HG03575 (cell line): ENCODE measurements around the gene GINS1.
"Not testable (repeated sequence)": the region's sequence is repeated elsewhere in the genome, so short reads cannot be mapped to it uniquely, and the experiment has no call there.

Experiments used
- ATAC-seq: cut with Tn5 transposase; IDR thresholded peaks from one replicate; pipeline ENCODE4 v1.9.1; 2021; ENCODE audit not compliant: unreplicated experiment, insufficient number of reproducible peaks, low FRiP score; ENCODE audit errors: extremely low read depth

Gene GINS1

DNA sequence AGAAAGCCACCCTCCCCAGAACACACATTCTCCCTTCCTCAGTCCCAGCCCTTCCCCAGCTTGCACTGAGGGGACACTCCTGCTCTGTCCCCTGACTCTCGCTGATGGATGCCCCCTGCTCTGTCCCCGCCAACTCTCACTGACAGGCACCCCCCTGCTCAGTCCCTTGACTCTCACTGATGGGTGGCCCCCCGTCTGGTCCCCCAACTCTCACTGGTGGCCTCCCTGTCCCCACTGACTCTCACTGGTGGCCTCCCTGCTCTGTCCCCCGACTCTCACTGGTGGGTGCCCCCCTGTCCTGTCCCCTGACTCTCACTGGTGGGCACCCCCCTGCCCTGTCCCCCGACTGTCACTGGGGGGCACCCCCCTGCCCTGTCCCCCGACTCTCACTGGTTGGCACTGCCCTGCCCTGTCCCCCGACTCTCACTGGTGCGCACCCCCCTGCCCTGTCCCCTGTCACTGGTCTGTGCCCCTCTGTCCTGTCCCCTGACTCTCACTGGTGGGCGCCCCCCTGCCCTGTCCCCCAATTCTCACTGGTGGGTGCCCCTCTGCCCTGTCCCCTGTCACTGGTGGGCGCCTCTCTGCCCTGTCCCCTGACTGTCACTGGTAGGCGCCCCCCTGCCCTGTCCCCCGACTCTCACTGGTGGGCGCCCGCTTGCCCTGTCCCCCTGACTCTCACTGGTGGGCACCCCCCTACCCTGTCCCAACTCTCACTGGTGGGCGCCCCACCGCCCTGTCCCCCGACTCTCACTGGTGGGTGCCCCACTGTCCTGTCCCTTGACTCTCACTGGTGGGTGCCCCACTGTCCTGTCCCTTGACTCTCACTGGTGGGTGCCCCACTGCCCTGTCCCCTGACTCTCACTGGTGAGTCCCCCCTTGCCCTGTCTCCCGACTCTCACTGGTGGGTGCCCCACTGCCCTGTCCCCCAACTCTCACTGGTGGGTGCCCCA, 60.9 kb downstream of the GINS1 start:
- ATAC-seq = no peak

GRCh38 chr20:25469558-25469957, 62.1 kb downstream of the GINS1 start:
- ATAC-seq = no peak

GRCh38 chr20:25470045-25470444, 62.6 kb downstream of the GINS1 start:
- ATAC-seq = no peak

DNA sequence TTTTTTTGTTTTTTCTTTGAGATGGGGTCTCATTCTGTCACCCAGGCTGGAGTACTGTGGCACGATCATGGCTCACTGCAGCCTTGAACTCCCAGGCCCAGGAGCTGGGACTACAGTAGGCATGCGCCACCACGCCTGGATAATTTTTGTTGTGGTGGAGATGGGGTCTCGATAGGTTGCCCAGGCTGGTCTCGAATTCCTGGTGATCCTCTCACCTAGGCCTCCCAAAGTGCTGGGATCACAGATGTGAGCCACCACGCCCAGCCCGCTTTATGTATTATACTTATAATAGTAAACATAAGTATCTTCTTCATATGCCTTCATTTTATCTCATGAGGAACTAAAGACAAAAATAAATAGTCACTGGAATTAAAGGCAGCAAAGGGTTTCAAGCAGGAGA, 63.5 kb downstream of the GINS1 start:
- ATAC-seq = no peak

GRCh38 chr20:25473297-25473696, 65.8 kb downstream of the GINS1 start:
- ATAC-seq = not testable (repeated sequence)

DNA sequence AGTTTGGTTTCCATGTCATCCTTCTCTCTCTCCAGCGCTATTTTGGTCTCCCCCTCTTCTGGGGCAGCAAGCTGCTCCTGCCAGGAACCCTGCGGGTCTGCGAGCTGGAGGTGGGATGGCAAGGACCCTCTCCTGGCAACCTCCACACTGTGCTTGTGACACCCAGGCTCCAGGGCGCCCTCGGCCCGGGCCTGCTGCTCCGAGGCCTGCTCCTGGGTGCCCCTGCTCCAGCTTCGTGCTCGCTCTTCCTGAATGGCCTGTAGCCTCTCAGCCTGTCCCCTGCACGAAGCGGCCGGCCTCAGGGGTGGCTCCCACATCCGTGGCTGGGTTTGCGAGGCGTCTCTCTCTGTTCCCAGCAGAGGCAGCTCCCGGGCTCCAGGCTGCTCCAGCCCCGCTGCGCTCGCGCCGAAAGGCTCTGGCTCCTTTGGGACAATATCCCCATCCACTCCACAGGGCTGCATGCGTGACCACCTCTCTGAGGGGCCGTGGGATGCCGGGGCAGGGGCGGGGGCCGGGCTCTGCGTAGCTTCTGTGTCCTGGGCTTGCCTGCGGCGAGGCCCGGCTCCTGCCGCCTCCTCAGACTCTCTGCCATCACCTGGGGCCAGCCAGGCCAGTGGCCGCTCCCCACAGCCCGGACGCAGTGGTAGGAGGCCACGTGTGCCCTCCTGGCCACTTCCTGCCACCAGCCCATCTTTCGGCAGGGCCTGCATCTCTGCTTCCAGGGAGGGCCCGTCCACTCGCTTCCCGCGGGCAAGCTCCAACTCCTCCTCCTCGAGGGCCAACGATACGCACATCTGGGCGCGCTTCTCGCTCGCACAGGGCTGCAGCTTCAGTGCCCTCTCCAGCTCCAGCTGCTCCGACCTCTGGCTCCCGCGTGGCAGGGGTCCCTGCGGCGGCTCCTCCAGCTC, 68.9 kb downstream of the GINS1 start:
- no peak for ATAC-seq

- ATAC-seq = no peak
Observed at GRCh38 chr20:25477014-25477882, 69.8 kb downstream of the GINS1 start.

GRCh38 chr20:25478889-25479568, 71.6 kb downstream of the GINS1 start:
- no peak for ATAC-seq

DNA sequence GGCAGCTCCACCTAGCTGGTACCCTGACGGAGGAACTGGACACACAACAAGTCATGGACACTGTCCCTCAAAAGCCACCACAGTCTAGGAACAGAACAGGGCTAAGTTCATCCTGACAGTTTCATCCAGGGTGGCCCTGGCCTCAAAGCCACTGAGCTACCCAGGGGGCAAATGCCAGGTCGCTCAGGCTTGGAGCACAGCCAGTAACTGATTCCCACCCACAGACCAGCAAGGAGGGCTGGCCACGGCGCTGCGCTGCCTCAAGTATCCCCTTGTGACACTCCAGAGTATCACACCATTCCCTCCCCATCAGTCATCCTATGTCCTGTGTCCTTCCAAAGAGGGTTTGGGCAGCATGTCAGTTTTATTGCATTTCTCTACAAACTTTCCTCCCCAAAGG, 72.2 kb downstream of the GINS1 start:
- ATAC-seq = no peak

- ATAC-seq = no peak
Observed at GRCh38 chr20:25480156-25480555, 72.7 kb downstream of the GINS1 start.

- no peak for ATAC-seq
Observed at GRCh38 chr20:25480797-25481196, 73.3 kb downstream of the GINS1 start.

DNA sequence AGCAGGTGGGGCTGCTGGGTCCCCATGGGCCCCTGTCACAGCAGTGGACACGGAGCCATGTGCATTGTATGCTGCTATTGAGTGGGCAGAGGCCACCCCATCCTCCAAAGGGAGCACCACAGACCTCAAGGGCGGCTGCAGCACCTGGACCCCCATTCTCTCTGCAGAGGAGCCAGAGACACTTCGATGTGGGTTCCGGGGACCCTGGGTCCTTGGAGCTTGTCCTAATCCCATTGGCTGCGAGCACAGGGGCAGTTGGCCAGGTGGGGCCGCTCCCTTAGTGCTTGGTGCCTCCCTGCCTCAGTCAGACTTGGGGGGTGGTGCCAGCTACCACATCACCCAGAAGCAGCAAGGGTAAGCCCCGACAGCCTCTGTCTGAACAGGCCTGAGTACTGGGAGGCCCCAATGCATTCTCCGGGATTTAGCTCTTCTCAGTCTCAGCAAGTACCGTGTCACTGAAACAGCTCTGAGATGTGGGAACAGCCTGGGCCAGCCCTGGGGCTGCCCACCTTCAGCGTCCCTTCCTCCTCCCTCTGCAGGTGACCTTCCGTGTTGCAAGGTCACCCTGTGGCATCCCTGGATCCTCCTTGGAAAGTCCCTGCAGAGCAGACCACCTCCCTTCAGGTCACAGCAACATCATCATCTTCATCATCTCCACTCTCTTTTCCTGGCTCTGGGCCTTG, 73.9 kb downstream of the GINS1 start:
- ATAC-seq = no peak

DNA sequence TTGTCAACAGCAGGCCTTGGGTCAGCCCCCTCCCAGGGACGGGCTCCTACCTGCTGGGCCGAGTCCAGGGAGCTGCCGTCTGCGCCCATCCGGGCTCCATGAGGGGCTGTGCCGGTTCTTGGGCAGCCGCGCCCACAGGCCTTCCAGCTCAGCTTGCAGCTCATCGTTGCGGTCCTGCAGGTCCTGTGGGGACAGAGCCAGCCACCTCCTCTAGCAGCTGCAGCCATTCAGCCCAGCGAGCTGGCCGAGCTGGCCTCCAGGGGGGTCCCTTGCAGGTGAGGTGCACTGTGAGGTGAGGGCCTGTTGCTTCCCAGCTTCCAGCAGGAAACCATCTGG, 74.4 kb downstream of the GINS1 start:
- ATAC-seq = no peak

DNA sequence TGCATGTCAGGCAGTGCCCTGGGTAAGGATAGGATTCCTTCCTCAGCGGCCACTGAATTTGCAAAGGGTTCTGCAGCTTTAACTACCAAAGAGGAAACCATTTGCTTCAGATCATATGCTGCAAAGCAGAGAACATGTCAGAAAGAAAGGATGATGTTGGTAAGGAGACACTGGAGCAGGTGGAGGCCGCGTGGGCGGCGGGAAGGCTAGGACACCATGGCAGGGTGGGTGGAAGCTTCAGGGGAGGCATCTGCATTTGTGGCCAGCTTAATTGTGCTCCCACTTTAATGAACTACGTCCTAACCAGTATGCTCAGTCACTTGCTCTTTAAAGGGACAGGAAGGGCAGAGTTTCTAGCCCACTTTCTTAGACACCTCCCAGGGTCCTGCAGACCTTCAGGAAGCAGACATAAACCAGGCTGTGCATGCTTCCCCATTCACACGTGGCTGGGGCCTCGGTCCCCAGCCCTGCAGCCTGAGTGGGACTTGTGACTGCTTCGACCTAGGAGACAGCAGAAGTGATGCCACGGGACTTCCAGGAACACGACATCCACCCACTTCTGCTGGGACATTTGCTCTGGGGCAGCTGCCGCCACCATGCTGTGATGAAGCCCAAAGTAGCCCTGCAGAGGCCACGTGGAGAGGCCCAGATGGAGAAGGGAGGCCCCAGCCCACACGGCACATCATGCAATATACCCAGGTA, 76.1 kb downstream of the GINS1 start:
- no peak for ATAC-seq

- no peak for ATAC-seq
Observed at GRCh38 chr20:25484224-25484846, 76.9 kb downstream of the GINS1 start.

- ATAC-seq = no peak
Observed at GRCh38 chr20:25484911-25485511, 77.5 kb downstream of the GINS1 start.

- ATAC-seq = no peak
Observed at GRCh38 chr20:25485872-25486271, 78.4 kb downstream of the GINS1 start.
